ENCODE results near the gene ACOX3.

The ACOX3 gene

GRCh38 chr4:8364141-8364540 lies 76.4 kb downstream of the ACOX3 start:
- TF ChIP-seq CTCF (IDR thresholded peaks at IDR 0.05; ENCODE audit: borderline replicate concordance, insufficient read depth, low read depth, low read length) = no peak

GRCh38 chr4:8362483-8362882 lies 78.0 kb downstream of the ACOX3 start:
- H3K4me3 ChIP-seq (ENCODE audit: low read depth, low read length) = no peak overlapping the region
- no peak for TF ChIP-seq CTCF (IDR thresholded peaks at IDR 0.05; ENCODE audit: borderline replicate concordance, insufficient read depth, low read depth, low read length)

More at GRCh38 chr4:8364141-8364540, 76.4 kb downstream of the ACOX3 start:
- no peak overlapping the region for H3K4me3 ChIP-seq (ENCODE audit: low read depth, low read length)

GRCh38 chr4:8359193-8359592 lies 81.3 kb downstream of the ACOX3 start:
- H3K4me3 ChIP-seq (ENCODE audit: low read depth, low read length) = no peak overlapping the region
- no peak for TF ChIP-seq CTCF (IDR thresholded peaks at IDR 0.05; ENCODE audit: borderline replicate concordance, insufficient read depth, low read depth, low read length)

GRCh38 chr4:8356856-8357255 lies 83.7 kb downstream of the ACOX3 start:
- no peak for TF ChIP-seq CTCF (IDR thresholded peaks at IDR 0.05; ENCODE audit: borderline replicate concordance, insufficient read depth, low read depth, low read length)
- H3K4me3 ChIP-seq (ENCODE audit: low read depth, low read length) = no peak overlapping the region

- TF ChIP-seq CTCF (IDR thresholded peaks at IDR 0.05; ENCODE audit: borderline replicate concordance, insufficient read depth, low read depth, low read length) = no peak
- no peak overlapping the region for H3K4me3 ChIP-seq (ENCODE audit: low read depth, low read length)
These were observed 84.5 kb downstream of the ACOX3 start for GRCh38 chr4:8355864-8356565.

GRCh38 chr4:8355306-8355705 lies 85.2 kb downstream of the ACOX3 start:
- no peak overlapping the region for H3K4me3 ChIP-seq (ENCODE audit: low read depth, low read length)
- TF ChIP-seq CTCF (IDR thresholded peaks at IDR 0.05; ENCODE audit: borderline replicate concordance, insufficient read depth, low read depth, low read length) = no peak

GRCh38 chr4:8353912-8354453 lies 86.5 kb downstream of the ACOX3 start:
- H3K4me3 ChIP-seq (ENCODE audit: low read depth, low read length) = no peak overlapping the region
- no peak for TF ChIP-seq CTCF (IDR thresholded peaks at IDR 0.05; ENCODE audit: borderline replicate concordance, insufficient read depth, low read depth, low read length)
